H1 (cell line): Measurements from ENCODE around the gene ZSCAN20.

ENCODE experiments used
- CEBPB ChIP-seq: IDR thresholded peaks from 2 replicates; pipeline ENCODE4 v1.6.1; 2012; ENCODE audit warnings: low read depth, low read length
- GABPA ChIP-seq: IDR thresholded peaks from 2 replicates; pipeline ENCODE4 v1.6.1; 2011; ENCODE audit warnings: mild to moderate bottlenecking, low read length, moderate library complexity, borderline replicate concordance; ENCODE audit not compliant: insufficient read depth
- KDM1A ChIP-seq: fragments of 200-600, 300-600 bp; sonication (generic); IDR thresholded peaks from 2 replicates; pipeline ENCODE4 v1.7.1; 2016; ENCODE audit warnings: mild to moderate bottlenecking, low read length, borderline replicate concordance

GRCh38 chr1:33497410-33497809 is 25.0 kb downstream of the ZSCAN20 start:
- no peak for TF ChIP-seq KDM1A
- TF ChIP-seq CEBPB: no peak
- TF ChIP-seq GABPA: no peak
